ENCODE data around the gene FXR1.
"Not testable (repeated sequence)": the region's sequence is repeated elsewhere in the genome, so short reads cannot be mapped to it uniquely, and the experiment has no call there.

DNA sequence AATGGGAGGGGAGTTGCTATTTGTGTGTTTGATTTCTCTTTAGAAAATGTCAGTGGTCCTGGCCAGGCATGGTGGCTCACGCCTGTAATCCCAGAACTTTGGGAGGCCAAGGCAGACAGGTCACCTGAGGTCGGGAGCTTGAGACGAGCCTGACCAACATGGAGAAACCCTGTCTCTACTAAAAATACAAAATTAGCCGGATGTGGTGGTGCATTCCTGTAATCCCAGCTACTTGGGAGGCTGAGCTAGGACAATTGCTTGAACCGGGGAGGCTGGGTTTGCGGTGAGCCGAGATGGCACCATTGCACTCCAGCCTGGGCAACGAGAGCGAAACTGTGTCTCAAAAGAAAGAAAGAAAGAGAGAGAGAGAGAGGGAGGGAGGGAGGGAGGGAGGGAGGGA, 40.0 kb upstream of the FXR1 start:
- TF ChIP-seq POLR2A (IDR thresholded peaks at IDR 0.05): not testable (repeated sequence)
- TF ChIP-seq, protein P1, sequence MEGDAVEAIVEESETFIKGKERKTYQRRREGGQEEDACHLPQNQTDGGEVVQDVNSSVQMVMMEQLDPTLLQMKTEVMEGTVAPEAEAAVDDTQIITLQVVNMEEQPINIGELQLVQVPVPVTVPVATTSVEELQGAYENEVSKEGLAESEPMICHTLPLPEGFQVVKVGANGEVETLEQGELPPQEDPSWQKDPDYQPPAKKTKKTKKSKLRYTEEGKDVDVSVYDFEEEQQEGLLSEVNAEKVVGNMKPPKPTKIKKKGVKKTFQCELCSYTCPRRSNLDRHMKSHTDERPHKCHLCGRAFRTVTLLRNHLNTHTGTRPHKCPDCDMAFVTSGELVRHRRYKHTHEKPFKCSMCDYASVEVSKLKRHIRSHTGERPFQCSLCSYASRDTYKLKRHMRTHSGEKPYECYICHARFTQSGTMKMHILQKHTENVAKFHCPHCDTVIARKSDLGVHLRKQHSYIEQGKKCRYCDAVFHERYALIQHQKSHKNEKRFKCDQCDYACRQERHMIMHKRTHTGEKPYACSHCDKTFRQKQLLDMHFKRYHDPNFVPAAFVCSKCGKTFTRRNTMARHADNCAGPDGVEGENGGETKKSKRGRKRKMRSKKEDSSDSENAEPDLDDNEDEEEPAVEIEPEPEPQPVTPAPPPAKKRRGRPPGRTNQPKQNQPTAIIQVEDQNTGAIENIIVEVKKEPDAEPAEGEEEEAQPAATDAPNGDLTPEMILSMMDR (IDR thresholded peaks at IDR 0.05): not testable (repeated sequence)
